ENCODE measurements around the gene FYN.

- TF ChIP-seq CTCF (IDR thresholded peaks at IDR 0.05; ENCODE audit: insufficient read depth, low read length, poor library complexity, severe bottlenecking), result no peak
- TF ChIP-seq EZH2phosphoT487 (conservative IDR thresholded peaks at IDR 0.05; ENCODE audit: low read length), result no peak
Measured at GRCh38 chr6:111739257-111739696, 134.0 kb downstream of the FYN start.

All from SU-DHL-6 (cell line).